ENCODE results near the gene POU3F1. TPM values are rescaled to one million over a fixed set of nuclear protein-coding genes. Genes with fewer than 3 reads are reported as not detected.

The POU3F1 gene
- total and polyA plus RNA-seq, 2 donors (not counting 1 experiment from before 2014, with no cell fraction given): 0.63 to 3.8 TPM

- no peaks in the 10 kb centered on the region for H3K9me3 Mint-ChIP-seq (ENCODE audit: insufficient read depth)
- 100% methylated on average over 4 of the region's 5 CpGs for WGBS (ENCODE audit: insufficient coverage)
- ChIA-PET POLR2A (no interaction called here), CTCF (interaction anchor here (0.7 to 1.5 kb wide), 5 partner anchors 9 to 162 kb away, joined by 3 to 5 read pairs (median 3); partner anchors contain the start of gene UTP11)
- H3K4me3 Mint-ChIP-seq: no peak overlapping the region
- no peaks in the 10 kb centered on the region for H3K27me3 Mint-ChIP-seq
- Histone ChIP-seq H3K9ac (ENCODE audit: low read length) (no peak overlapping the region), H3K79me2 (ENCODE audit: control insufficient read depth, insufficient read depth, low read length) (peaks cover 7% of the 10 kb centered on the region), H4K20me1 (ENCODE audit: control insufficient read depth, insufficient read depth, low read length, poor library complexity, severe bottlenecking) (no peaks in the 10 kb centered on the region), H3K9me3 (ENCODE audit: control extremely low read depth in 1 of 3, control insufficient read depth in 2 of 3, insufficient read depth in 1 of 3, low read length in 2 of 3) (no peaks in the 10 kb centered on the region), H2AFZ (ENCODE audit: insufficient read depth, low read depth, low read length, poor library complexity, severe bottlenecking) (no peak overlapping the region), H3K27ac (ENCODE audit: low read length in 2 of 2) (no peak overlapping the region), H3K36me3 (replicated peaks in 1 of 2; ENCODE audit: control extremely low read depth in 1 of 2, control insufficient read depth in 1 of 2, extremely low read depth in 1 of 2, insufficient read depth in 2 of 2, low read length in 1 of 2) (peaks cover 10 to 63% of the 10 kb centered on the region in 2 experiments), H3K27me3 (replicated peaks in 1 of 4; ENCODE audit: control extremely low read depth in 1 of 4, control insufficient read depth in 3 of 4, insufficient read depth in 4 of 4, low read length in 3 of 4) (no peaks in the 10 kb centered on the region), H3K4me3 (ENCODE audit: control extremely low read depth in 1 of 5, extremely low read depth in 1 of 5, insufficient read depth in 1 of 5, low read depth in 2 of 5, low read length in 4 of 5) (no peak overlapping the region), H3K4me2 (replicated peaks; ENCODE audit: low read depth, low read length, poor library complexity, severe bottlenecking) (no peak overlapping the region), H3K4me1 (ENCODE audit: control insufficient read depth in 2 of 2, insufficient read depth in 2 of 2, low read length in 2 of 2) (no peaks in the 10 kb centered on the region)
- intact Hi-C loops (cut with micrococcal nuclease): no loop called here
- no peak for TF ChIP-seq EZH2 (IDR thresholded peaks at IDR 0.05; ENCODE audit: borderline replicate concordance, insufficient read depth, low read depth, low read length, poor library complexity, severe bottlenecking)
- peaks cover 3% of the 10 kb centered on the region for H3K4me1 Mint-ChIP-seq
- ATAC-seq (ENCODE audit: low read depth): no peak
- H3K27ac Mint-ChIP-seq: no peak overlapping the region
- no peak for DNase-seq
Measured at GRCh38 chr1:38021969-38022368, 24.6 kb downstream of the POU3F1 start.

- H3K9me3 Mint-ChIP-seq (ENCODE audit: insufficient read depth): no peaks in the 10 kb centered on the region
- no peak overlapping the region for H3K9ac ChIP-seq (ENCODE audit: low read length)
- no peaks in the 10 kb centered on the region for H3K27me3 Mint-ChIP-seq
- no peak overlapping the region for H3K27ac Mint-ChIP-seq
- no peak overlapping the region for H3K4me2 ChIP-seq (replicated peaks; ENCODE audit: low read depth, low read length, poor library complexity, severe bottlenecking)
- no CpG with 5 or more reads among the region's 2 CpGs for WGBS (ENCODE audit: insufficient coverage)
- H4K20me1 ChIP-seq (ENCODE audit: control insufficient read depth, insufficient read depth, low read length, poor library complexity, severe bottlenecking): peaks cover 5% of the 10 kb centered on the region
- H3K4me3 Mint-ChIP-seq: no peak overlapping the region
- H3K27ac ChIP-seq (ENCODE audit: low read length in 2 of 2): no peak overlapping the region
- H2AFZ ChIP-seq (ENCODE audit: insufficient read depth, low read depth, low read length, poor library complexity, severe bottlenecking): no peak overlapping the region
- DNase-seq: no peak
- no peaks in the 10 kb centered on the region for H3K27me3 ChIP-seq (replicated peaks in 1 of 4; ENCODE audit: control extremely low read depth in 1 of 4, control insufficient read depth in 3 of 4, insufficient read depth in 4 of 4, low read length in 3 of 4)
- POLR2A ChIA-PET: no interaction called here
- CTCF ChIA-PET: interaction anchor here (0.6 to 3.9 kb wide), 6 partner anchors 30 to 815 kb away, joined by 3 to 26 read pairs (median 4); partner anchors contain the start of gene SF3A3
- H3K36me3 ChIP-seq (replicated peaks in 1 of 2; ENCODE audit: control extremely low read depth in 1 of 2, control insufficient read depth in 1 of 2, extremely low read depth in 1 of 2, insufficient read depth in 2 of 2, low read length in 1 of 2): peaks cover 8 to 68% of the 10 kb centered on the region in 2 experiments
- intact Hi-C loops (cut with micrococcal nuclease): no loop called here
- peaks cover 20% of the 10 kb centered on the region for H3K79me2 ChIP-seq (ENCODE audit: control insufficient read depth, insufficient read depth, low read length)
- H3K4me3 ChIP-seq (ENCODE audit: control extremely low read depth in 1 of 5, extremely low read depth in 1 of 5, insufficient read depth in 1 of 5, low read depth in 2 of 5, low read length in 4 of 5): no peak overlapping the region
- peaks cover 1% of the 10 kb centered on the region for H3K4me1 Mint-ChIP-seq
- H3K9me3 ChIP-seq (ENCODE audit: control extremely low read depth in 1 of 3, control insufficient read depth in 2 of 3, insufficient read depth in 1 of 3, low read length in 2 of 3): no peaks in the 10 kb centered on the region
- no peak for TF ChIP-seq CTCF (IDR thresholded peaks at IDR 0.05)
- no peaks in the 10 kb centered on the region for H3K4me1 ChIP-seq (ENCODE audit: control insufficient read depth in 2 of 2, insufficient read depth in 2 of 2, low read length in 2 of 2)
- ATAC-seq (ENCODE audit: low read depth): no peak
Measured at GRCh38 chr1:38020396-38020795, 26.2 kb downstream of the POU3F1 start.

Measured in B cell (primary cell).